PC-9 (cell line): ENCODE measurements around the gene KLF15. TPM values are rescaled to one million over a fixed set of nuclear protein-coding genes. Genes with fewer than 3 reads are reported as not detected.
A peak's percentile ranks its signal among the peaks of the same experiment; 100 is the strongest.

ENCODE experiments used
- BruUV-seq: library from RNA; stranded (reverse); fragments of 400-500 nt; replicated peaks from 2 replicates; lab custom pipeline; 2021; lab: Mats Ljungman, UMichigan
- CTCF ChIA-PET: fragments of 300-600 bp; sonication (Branson Sonifier 250); formaldehyde crosslinking; loops from one replicate; lab custom pipeline; 2022; ENCODE audit warnings: antibody characterized with exemption; lab: Charles Lee
- POLR2A ChIA-PET: fragments of 300-600 bp; sonication (Branson Sonifier 250); formaldehyde crosslinking; loops from one replicate; lab custom pipeline; 2022; ENCODE audit warnings: antibody characterized with exemption; ENCODE audit not compliant: unreplicated experiment; lab: Charles Lee
- DNase-seq, 2 experiments: peaks; one replicate each; pipeline versions ENCODE4 v3.0.0 to v3.0.0-alpha.2; 2015 to 2022; ENCODE audit warnings: mixed read lengths in 1 of 2
- H2AFZ ChIP-seq: fragments of 200-600 bp; sonication (generic); 2 replicates; pipeline ENCODE4 v1.8.1; 2017; ENCODE audit warnings: antibody characterized with exemption
- H3F3A ChIP-seq: fragments of 200-600 bp; sonication (generic); 2 replicates; pipeline ENCODE4 v1.8.1; 2017; ENCODE audit warnings: antibody characterized with exemption, mild to moderate bottlenecking, low read depth; ENCODE audit not compliant: insufficient read depth
- H3K27ac ChIP-seq: fragments of 200-600 bp; sonication (generic); 2 replicates; pipeline ENCODE4 v1.6.1; 2016; ENCODE audit warnings: mixed run types
- H3K27me3 ChIP-seq: fragments of 200-600 bp; sonication (generic); 2 replicates; pipeline ENCODE4 v1.6.1; 2016; ENCODE audit warnings: low read depth, mixed run types; ENCODE audit not compliant: insufficient read depth
- H3K36me3 ChIP-seq: fragments of 200-600 bp; sonication (generic); 2 replicates; pipeline ENCODE4 v1.6.1; 2016; ENCODE audit warnings: low read depth, mixed run types
- H3K4me1 ChIP-seq: fragments of 200-600 bp; sonication (generic); replicated peaks from 2 replicates; pipeline ENCODE4 v1.6.1; 2016; ENCODE audit warnings: mixed run types; ENCODE audit not compliant: insufficient read depth
- H3K4me2 ChIP-seq: fragments of 200-600 bp; sonication (generic); 2 replicates; pipeline ENCODE4 v1.6.1; 2017; ENCODE audit warnings: mixed run types
- H3K4me3 ChIP-seq: fragments of 200-600 bp; sonication (generic); 2 replicates; pipeline ENCODE4 v1.6.1; 2016; ENCODE audit warnings: mixed run types
- H3K79me2 ChIP-seq: fragments of 200-600 bp; sonication (generic); 2 replicates; pipeline ENCODE4 v1.6.1; 2017; ENCODE audit warnings: low read depth, mixed run types
- H3K9me2 ChIP-seq: fragments of 200-600 bp; sonication (generic); 2 replicates; pipeline ENCODE4 v1.8.1; 2017; ENCODE audit warnings: mild to moderate bottlenecking; ENCODE audit not compliant: insufficient read depth
- H3K9me3 ChIP-seq: fragments of 200-600 bp; sonication (generic); 2 replicates; pipeline ENCODE4 v1.8.1; 2016; ENCODE audit warnings: low read depth; ENCODE audit not compliant: insufficient read depth
- H4K20me1 ChIP-seq: fragments of 200-600 bp; sonication (generic); 2 replicates; pipeline ENCODE4 v1.8.1; 2017; ENCODE audit not compliant: insufficient read depth
- CTCF ChIP-seq: fragments of 200-600 bp; sonication (generic); conservative IDR thresholded peaks from 2 replicates; pipeline ENCODE4 v1.6.1; 2017; ENCODE audit warnings: mixed run types, antibody characterized with exemption, mild to moderate bottlenecking, moderate library complexity
- EZH2 ChIP-seq: fragments of 200-600 bp; sonication (generic); IDR thresholded peaks from 2 replicates; pipeline ENCODE4 v1.8.0; 2017; ENCODE audit warnings: antibody characterized with exemption, low read depth
- intact Hi-C: fragments of 100-400 bp; cut with micrococcal nuclease; formaldehyde crosslinking; loops from one replicate; pipeline ENCODE4 v1.10.0; 2022; ENCODE audit not compliant: unreplicated experiment
- total RNA-seq: library from RNA; stranded (reverse); gene quantifications from 2 replicates; pipeline ENCODE4 v1.2.3, GENCODE V29; 2021

KLF15 gene
- total RNA-seq, 1 experiment from 2014 or later = 0.70 TPM

GRCh38 chr3:126358038-126358815 is 1.0 kb upstream of the KLF15 start:
- POLR2A ChIA-PET = no interaction called here
- Histone ChIP-seq H3K4me2 (peak overlapping the region; percentile 73; the same call in 1 of the 2 replicates), H2AFZ (no peak overlapping the region)

GRCh38 chr3:126356373-126357264 is 589 bp downstream of the KLF15 start:
- H3K4me2 ChIP-seq = peak overlapping the region; percentile 46; the same call in 1 of the 2 replicates
- ChIA-PET POLR2A (interaction anchor here (0.6 kb wide), 1 partner anchor 1391 kb away, joined by 4 read pairs; no protein-coding TSS in a partner anchor), CTCF (no interaction called here)
- intact Hi-C loops = loop anchor here (10.0 kb wide), 1 partner anchor 92 kb away; no protein-coding TSS in a partner anchor
- TF ChIP-seq EZH2 = no peak
- TF ChIP-seq CTCF = no peak
- H2AFZ ChIP-seq = no peak overlapping the region
- no peaks in the 10 kb centered on the region for H3K36me3 ChIP-seq
- BruUV-seq = no TSS peak
- no peak overlapping the region for H3K27ac ChIP-seq
- no peaks in the 10 kb centered on the region for H3K9me3 ChIP-seq
- H3K27me3 ChIP-seq = peaks cover 28% of the 10 kb centered on the region
- no peaks in the 10 kb centered on the region for H3F3A ChIP-seq
- peak overlapping the region; percentile 14; the same call in 1 of the 2 replicates for H3K4me3 ChIP-seq
- no peaks in the 10 kb centered on the region for H3K79me2 ChIP-seq
- H3K4me1 ChIP-seq = no peaks in the 10 kb centered on the region
- no peaks in the 10 kb centered on the region for H3K9me2 ChIP-seq
- no peaks in the 10 kb centered on the region for H4K20me1 ChIP-seq
- DNase-seq = no peak

More at GRCh38 chr3:126358038-126358815, 1.0 kb upstream of the KLF15 start:
- CTCF ChIA-PET = no interaction called here
- TF ChIP-seq EZH2 = no peak
- TF ChIP-seq CTCF = no peak
- H3F3A ChIP-seq = no peaks in the 10 kb centered on the region
- H3K9me2 ChIP-seq = no peaks in the 10 kb centered on the region
- no peaks in the 10 kb centered on the region for H3K36me3 ChIP-seq
- H3K4me1 ChIP-seq = no peaks in the 10 kb centered on the region
- H3K79me2 ChIP-seq = no peaks in the 10 kb centered on the region
- no peak for DNase-seq
- H3K27me3 ChIP-seq = peaks cover 31% of the 10 kb centered on the region
- no peaks in the 10 kb centered on the region for H4K20me1 ChIP-seq
- H3K4me3 ChIP-seq = no peak overlapping the region
- H3K9me3 ChIP-seq = no peaks in the 10 kb centered on the region
- H3K27ac ChIP-seq = no peak overlapping the region
- intact Hi-C loops = loop anchor here (10.0 kb wide), 1 partner anchor 93 kb away; no protein-coding TSS in a partner anchor
- BruUV-seq = no TSS peak

- no TSS peak for BruUV-seq
- Histone ChIP-seq H3K9me2 (no peaks in the 10 kb centered on the region), H3K4me2 (peak overlapping the region; percentile 46; the same call in 1 of the 2 replicates), H3K9me3 (no peaks in the 10 kb centered on the region), H3K27me3 (peaks cover 24% of the 10 kb centered on the region), H4K20me1 (no peaks in the 10 kb centered on the region), H3K79me2 (no peaks in the 10 kb centered on the region), H3F3A (no peaks in the 10 kb centered on the region), H2AFZ (no peak overlapping the region), H3K4me3 (peak overlapping the region; percentile 14; the same call in 1 of the 2 replicates), H3K27ac (no peak overlapping the region), H3K36me3 (no peaks in the 10 kb centered on the region), H3K4me1 (no peaks in the 10 kb centered on the region)
- intact Hi-C loops = loop anchor here (10.0 kb wide), 1 partner anchor 91 kb away; no protein-coding TSS in a partner anchor
- peak in 1 of 2 experiments; percentile 34 for DNase-seq
- POLR2A ChIA-PET = no interaction called here
- CTCF ChIA-PET = no interaction called here
- TF ChIP-seq CTCF (no peak), EZH2 (no peak)
Measured at GRCh38 chr3:126355777-126356372, 1.3 kb downstream of the KLF15 start.
